Sigmoid colon (tissue), 4 donors: ENCODE data around the gene IARS1.

Source experiments
- CTCF ChIP-seq, 4 experiments: fragments of 450-650 bp in 3 of 4; fragments of 200-600 bp in 1 of 4; IDR thresholded peaks; one replicate each; pipeline ENCODE4 v1.5.1; 2016 to 2019; ENCODE audit warnings: antibody characterized with exemption in 4 of 4, mild to moderate bottlenecking in 3 of 4, moderate library complexity in 2 of 4
- POLR2A ChIP-seq, 2 donors: fragments of 450-650 bp; IDR thresholded peaks; one replicate each; pipeline ENCODE4 v1.6.1; 2016; ENCODE audit warnings: antibody characterized with exemption in 2 of 2, mild to moderate bottlenecking in 2 of 2, moderate library complexity in 2 of 2
- POLR2AphosphoS5 ChIP-seq, 4 donors: sonication (generic); formaldehyde crosslinking; IDR thresholded peaks; one replicate each; pipeline ENCODE4 v1.6.1; 2017; ENCODE audit warnings: antibody characterized with exemption in 4 of 4

- TF ChIP-seq CTCF (IDR thresholded peaks at IDR 0.05) (no peak), POLR2AphosphoS5 (IDR thresholded peaks at IDR 0.05) (no peak), POLR2A (IDR thresholded peaks at IDR 0.05) (no peak)
These were observed 46.2 kb downstream of the IARS1 start for GRCh38 chr9:92247296-92247695.
